HepG2 (cell line): ENCODE results near the gene TCF25. TPM values are rescaled to one million over a fixed set of nuclear protein-coding genes. Genes with fewer than 3 reads are reported as not detected.

Experiments
- BCL3 ChIP-seq: sonication (generic); formaldehyde crosslinking; IDR thresholded peaks from 2 replicates; pipeline ENCODE4 v1.5.1; 2020; ENCODE audit warnings: mild to moderate bottlenecking, missing genetic modification reagents, moderate library complexity
- CREB1 ChIP-seq, 2 experiments: fragments of 450-650 bp in 1 of 2; IDR thresholded peaks; 2 replicates each; pipeline ENCODE4 v1.6.1; 2016 to 2017; ENCODE audit warnings: control low read depth in 1 of 2, mild to moderate bottlenecking in 1 of 2, missing compliant biosample characterization in 1 of 2, missing genetic modification characterization in 1 of 2
- FOXC1 ChIP-seq: sonication (generic); formaldehyde crosslinking; IDR thresholded peaks from 2 replicates; pipeline ENCODE4 v1.8.0; 2022; ENCODE audit warnings: mild to moderate bottlenecking, missing genetic modification reagents, borderline replicate concordance
- HBP1 ChIP-seq: IDR thresholded peaks from 2 replicates; pipeline ENCODE4 v1.6.1; 2016; ENCODE audit warnings: low read depth, control low read depth
- ISX ChIP-seq: sonication (generic); formaldehyde crosslinking; conservative IDR thresholded peaks from 2 replicates; pipeline ENCODE4 v1.5.0; 2020; ENCODE audit warnings: missing genetic modification reagents
- JDP2 ChIP-seq: sonication (generic); formaldehyde crosslinking; IDR thresholded peaks from 2 replicates; pipeline ENCODE4 v1.8.1; 2022; ENCODE audit warnings: missing genetic modification reagents, borderline replicate concordance
- KAT8 ChIP-seq: IDR thresholded peaks from 2 replicates; pipeline ENCODE4 v1.6.1; 2016; ENCODE audit warnings: missing genetic modification reagents, missing compliant biosample characterization
- KDM2A ChIP-seq: sonication (generic); formaldehyde crosslinking; IDR thresholded peaks from 2 replicates; pipeline ENCODE4 v1.4.0; 2020; ENCODE audit warnings: low read depth, missing genetic modification reagents, borderline replicate concordance
- NR1H2 ChIP-seq: sonication (generic); formaldehyde crosslinking; IDR thresholded peaks from 2 replicates; pipeline ENCODE4 v1.8.1; 2022; ENCODE audit warnings: low read depth, missing genetic modification reagents, borderline replicate concordance
- SCMH1 ChIP-seq: sonication (generic); formaldehyde crosslinking; IDR thresholded peaks from 2 replicates; pipeline ENCODE4 v1.9.0; 2021; ENCODE audit warnings: missing genetic modification reagents, mild to moderate bottlenecking, borderline replicate concordance
- SNAPC2 ChIP-seq: sonication (generic); formaldehyde crosslinking; IDR thresholded peaks from 2 replicates; pipeline ENCODE4 v1.8.1; 2022; ENCODE audit warnings: mild to moderate bottlenecking, missing genetic modification reagents
- SRSF9 ChIP-seq: fragments of 200-400 bp; formaldehyde crosslinking; IDR thresholded peaks from 2 replicates; pipeline ENCODE4 v1.6.1; 2018; ENCODE audit warnings: borderline replicate concordance, mild to moderate bottlenecking, low read depth, low read length; ENCODE audit not compliant: insufficient read depth, poor library complexity, severe bottlenecking
- TFE3 ChIP-seq: IDR thresholded peaks from 2 replicates; pipeline ENCODE4 v1.6.1; 2016
- ZFAT ChIP-seq: sonication (generic); formaldehyde crosslinking; conservative IDR thresholded peaks from 2 replicates; pipeline ENCODE4 v1.8.1; 2023; ENCODE audit warnings: missing genetic modification reagents, inconsistent platforms
- ZNF432 ChIP-seq: sonication (generic); formaldehyde crosslinking; IDR thresholded peaks from 2 replicates; pipeline ENCODE4 v1.5.0; 2020; ENCODE audit warnings: missing genetic modification reagents, mild to moderate bottlenecking, borderline replicate concordance
- ZNF713 ChIP-seq: sonication (generic); formaldehyde crosslinking; IDR thresholded peaks from 2 replicates; pipeline ENCODE4 v1.4.0; 2020; ENCODE audit warnings: mild to moderate bottlenecking, missing genetic modification reagents
- ZNF850 ChIP-seq: sonication (generic); formaldehyde crosslinking; conservative IDR thresholded peaks from 2 replicates; pipeline ENCODE4 v1.9.0; 2021; ENCODE audit warnings: mild to moderate bottlenecking, missing genetic modification reagents
- polyA plus RNA-seq, 8 experiments: library from polyadenylated mRNA; depleted of rRNA in 3 of 8; stranded (reverse) in 7 of 8; unstranded in 1 of 8; fragments of >200 nt; fragmentation: Illumina TruSeq in 4 of 8; extraction: Trizol in 4 of 8; gene quantifications; 2 replicates each; pipeline versions ENCODE4 v1.2.1 to v1.2.3, GENCODE V29; 2011 to 2016; ENCODE audit warnings: low read depth in 4 of 8, missing spikeins in 1 of 8, mixed read lengths in 1 of 8; ENCODE audit not compliant: insufficient read depth in 1 of 8
- total RNA-seq, 5 experiments: library from RNA; depleted of rRNA; stranded (reverse); fragments of >200 nt; fragmentation: Illumina TruSeq; extraction: Trizol; gene quantifications; 2 replicates each; pipeline ENCODE4 v1.2.3, GENCODE V29; 2016; ENCODE audit warnings: low read depth in 1 of 5
- TF ChIP-seq, protein P1 (sequence below): sonication (generic); formaldehyde crosslinking; IDR thresholded peaks from 2 replicates; pipeline ENCODE4 v1.5.1; 2020; ENCODE audit warnings: missing genetic modification reagents, mild to moderate bottlenecking, borderline replicate concordance
- TF ChIP-seq, protein P2 (sequence below): sonication (generic); formaldehyde crosslinking; IDR thresholded peaks from 2 replicates; pipeline ENCODE4 v1.8.0; 2022; ENCODE audit warnings: missing genetic modification reagents, mild to moderate bottlenecking, borderline replicate concordance

Gene TCF25
- total and polyA plus RNA-seq, 2 of the 13 experiments (the other 11 are each of a cell fraction or from before 2014, with no cell fraction given), result 138 to 206 TPM

GRCh38 chr16:89915303-89916232, 42.2 kb downstream of the TCF25 start (continued):
- TF ChIP-seq, protein P1, sequence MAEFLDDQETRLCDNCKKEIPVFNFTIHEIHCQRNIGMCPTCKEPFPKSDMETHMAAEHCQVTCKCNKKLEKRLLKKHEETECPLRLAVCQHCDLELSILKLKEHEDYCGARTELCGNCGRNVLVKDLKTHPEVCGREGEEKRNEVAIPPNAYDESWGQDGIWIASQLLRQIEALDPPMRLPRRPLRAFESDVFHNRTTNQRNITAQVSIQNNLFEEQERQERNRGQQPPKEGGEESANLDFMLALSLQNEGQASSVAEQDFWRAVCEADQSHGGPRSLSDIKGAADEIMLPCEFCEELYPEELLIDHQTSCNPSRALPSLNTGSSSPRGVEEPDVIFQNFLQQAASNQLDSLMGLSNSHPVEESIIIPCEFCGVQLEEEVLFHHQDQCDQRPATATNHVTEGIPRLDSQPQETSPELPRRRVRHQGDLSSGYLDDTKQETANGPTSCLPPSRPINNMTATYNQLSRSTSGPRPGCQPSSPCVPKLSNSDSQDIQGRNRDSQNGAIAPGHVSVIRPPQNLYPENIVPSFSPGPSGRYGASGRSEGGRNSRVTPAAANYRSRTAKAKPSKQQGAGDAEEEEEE (CRISPR knock-in tag), result no peak
- TF ChIP-seq BCL3 (CRISPR knock-in tag), result peak; percentile 95
- peak; percentile 97 for TF ChIP-seq KDM2A (CRISPR knock-in tag)
- no peak for TF ChIP-seq SCMH1 (CRISPR knock-in tag)
- 0 out of 2 replicates have a peak, but pooled peaks have one; percentile 88 for TF ChIP-seq ZNF432
- peak; percentile 95; the same call in 1 of the 2 replicates for TF ChIP-seq FOXC1 (CRISPR knock-in tag)
- TF ChIP-seq ZNF713, result 0 out of 2 replicates have a peak, but pooled peaks have one; percentile 6
- peak; percentile 94 for TF ChIP-seq NR1H2 (CRISPR knock-in tag)
- TF ChIP-seq, protein P2, sequence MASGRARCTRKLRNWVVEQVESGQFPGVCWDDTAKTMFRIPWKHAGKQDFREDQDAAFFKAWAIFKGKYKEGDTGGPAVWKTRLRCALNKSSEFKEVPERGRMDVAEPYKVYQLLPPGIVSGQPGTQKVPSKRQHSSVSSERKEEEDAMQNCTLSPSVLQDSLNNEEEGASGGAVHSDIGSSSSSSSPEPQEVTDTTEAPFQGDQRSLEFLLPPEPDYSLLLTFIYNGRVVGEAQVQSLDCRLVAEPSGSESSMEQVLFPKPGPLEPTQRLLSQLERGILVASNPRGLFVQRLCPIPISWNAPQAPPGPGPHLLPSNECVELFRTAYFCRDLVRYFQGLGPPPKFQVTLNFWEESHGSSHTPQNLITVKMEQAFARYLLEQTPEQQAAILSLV (CRISPR knock-in tag), result peak; percentile 88
- TF ChIP-seq ZFAT (CRISPR knock-in tag), result peak; percentile 77
- TF ChIP-seq JDP2 (CRISPR knock-in tag), result no peak
- TF ChIP-seq ISX (CRISPR knock-in tag), result peak; percentile 79; the same call in 1 of the 2 replicates
- peak; percentile 55; the same call in 1 of the 2 replicates for TF ChIP-seq TFE3 (CRISPR knock-in tag)
- no peak for TF ChIP-seq HBP1 (CRISPR knock-in tag)
- TF ChIP-seq KAT8 (CRISPR knock-in tag), result peak; percentile 67; the same call in 1 of the 2 replicates
- TF ChIP-seq SNAPC2 (CRISPR knock-in tag), result no peak
- TF ChIP-seq SRSF9, result no peak
- no peak for TF ChIP-seq ZNF850 (CRISPR knock-in tag)
- no peak for TF ChIP-seq CREB1 (IDR thresholded peaks at IDR 0.05)
- no peak for TF ChIP-seq CREB1 (CRISPR knock-in tag; IDR thresholded peaks at IDR 0.05)
